Sigmoid colon (tissue), 7 donors: ENCODE results near the gene ADCY1. TPM values are rescaled to one million over a fixed set of nuclear protein-coding genes. Genes with fewer than 3 reads are reported as not detected.

Experiments
- DNase-seq: peaks from one replicate; pipeline ENCODE4 v3.0.0-alpha.2; 2019
- H3K27ac ChIP-seq, 4 donors: fragments of 200-600 bp; sonication (generic); one replicate each; pipeline ENCODE4 v1.5.1; 2016 to 2019; ENCODE audit warnings: mild to moderate bottlenecking in 1 of 4
- H3K27me3 ChIP-seq, 3 donors: fragments of 200-600 bp; sonication (generic); one replicate each; pipeline ENCODE4 v1.5.1; 2019; ENCODE audit warnings: mild to moderate bottlenecking in 1 of 3
- H3K36me3 ChIP-seq, 4 donors: fragments of 200-600 bp; sonication (generic); one replicate each; pipeline ENCODE4 v1.5.1; 2016 to 2019
- H3K4me1 ChIP-seq, 4 donors: fragments of 200-600 bp; sonication (generic); one replicate each; pipeline ENCODE4 v1.5.1; 2017 to 2019
- H3K4me3 ChIP-seq, 4 donors: fragments of 200-600 bp; sonication (generic); one replicate each; pipeline ENCODE4 v1.5.1; 2017 to 2019; ENCODE audit warnings: mild to moderate bottlenecking in 2 of 4, moderate library complexity in 1 of 4
- H3K9me3 ChIP-seq, 4 donors: fragments of 200-600 bp in 3 of 4; sonication (generic) in 3 of 4; one replicate each; pipeline versions ENCODE4 v1.5.1 to v1.6.1; 2013 to 2019
- CTCF ChIP-seq, 4 experiments: fragments of 450-650 bp in 3 of 4; fragments of 200-600 bp in 1 of 4; IDR thresholded peaks; one replicate each; pipeline ENCODE4 v1.5.1; 2016 to 2019; ENCODE audit warnings: antibody characterized with exemption in 4 of 4, mild to moderate bottlenecking in 3 of 4, moderate library complexity in 2 of 4
- EP300 ChIP-seq, 4 donors: sonication (generic); formaldehyde crosslinking; IDR thresholded peaks; one replicate each; pipeline ENCODE4 v1.6.1; 2017; ENCODE audit warnings: antibody characterized with exemption in 4 of 4
- POLR2A ChIP-seq, 2 donors: fragments of 450-650 bp; IDR thresholded peaks; one replicate each; pipeline ENCODE4 v1.6.1; 2016; ENCODE audit warnings: antibody characterized with exemption in 2 of 2, mild to moderate bottlenecking in 2 of 2, moderate library complexity in 2 of 2
- POLR2AphosphoS5 ChIP-seq, 4 donors: sonication (generic); formaldehyde crosslinking; IDR thresholded peaks; one replicate each; pipeline ENCODE4 v1.6.1; 2017; ENCODE audit warnings: antibody characterized with exemption in 4 of 4
- WGBS, 2 donors: extraction: QIAGEN DNeasy Blood & Tissue Kit; methylation state at CpG; one replicate each; pipeline ENCODE4 v1.1.7; 2013; 5-methylcytosine and 5-hydroxymethylcytosine counted together
- intact Hi-C: fragments of 100-400 bp; cut with DNase I; formaldehyde crosslinking; loops from one replicate; pipeline ENCODE4 v1.15.1; 2023
- polyA plus RNA-seq, 3 donors: library from polyadenylated mRNA; stranded (reverse); fragments of 200-250 nt; gene quantifications; one replicate each; pipeline ENCODE4 v1.2.3, GENCODE V29; 2013
- total RNA-seq, 4 donors: library from RNA; depleted of rRNA; stranded (reverse); fragments of >200 nt; gene quantifications; one replicate each; pipeline ENCODE4 v1.1.0, GENCODE V29; 2016
- donor health status: healthy with polysubstance abuse.
- donor health status: Bipolar disorder and iron deficiency.
- donor health status: healthy.

Gene ADCY1
- total and polyA plus RNA-seq, 7 donors = 0.23 to 0.71 (median 0.55) TPM

- DNase-seq = no peak
Measured at GRCh38 chr7:45622058-45622457, 47.9 kb downstream of the ADCY1 start.

GRCh38 chr7:45623157-45623556, 49.0 kb downstream of the ADCY1 start:
- H3K4me3 ChIP-seq = no peak overlapping the region
- H3K27ac ChIP-seq = no peak overlapping the region
- no peak for DNase-seq
- TF ChIP-seq CTCF (IDR thresholded peaks at IDR 0.05) = no peak
- TF ChIP-seq POLR2AphosphoS5 (IDR thresholded peaks at IDR 0.05) = no peak
- no peak for TF ChIP-seq POLR2A (IDR thresholded peaks at IDR 0.05)
- no peak for TF ChIP-seq EP300 (IDR thresholded peaks at IDR 0.05)
- no peaks in the 10 kb centered on the region for H3K4me1 ChIP-seq
- no peaks in the 10 kb centered on the region for H3K27me3 ChIP-seq
- WGBS, 2 donors = 91% methylated on average over 7 of the region's 7 CpGs
- peaks cover 0 to 5% (median 2%) of the 10 kb centered on the region in 4 donors for H3K9me3 ChIP-seq
- H3K36me3 ChIP-seq = no peaks in the 10 kb centered on the region
- intact Hi-C loops = no loop called here

More at GRCh38 chr7:45622058-45622457, 47.9 kb downstream of the ADCY1 start:
- Histone ChIP-seq H3K9me3 (peaks cover under 1 to 6% (median 4%) of the 10 kb centered on the region in 4 donors), H3K27ac (no peak overlapping the region), H3K27me3 (no peaks in the 10 kb centered on the region), H3K4me1 (no peaks in the 10 kb centered on the region), H3K36me3 (no peaks in the 10 kb centered on the region), H3K4me3 (no peak overlapping the region)
- 86 to 92% methylated on average over 9 of the region's 9 CpGs for WGBS, 2 donors
- intact Hi-C loops = no loop called here
- TF ChIP-seq CTCF (IDR thresholded peaks at IDR 0.05) (no peak), POLR2AphosphoS5 (IDR thresholded peaks at IDR 0.05) (no peak), POLR2A (IDR thresholded peaks at IDR 0.05) (no peak), EP300 (IDR thresholded peaks at IDR 0.05) (no peak)

- intact Hi-C loops = no loop called here
- no peak for DNase-seq
- peaks cover 0 to 5% (median 2%) of the 10 kb centered on the region in 4 donors for H3K9me3 ChIP-seq
- no peak overlapping the region for H3K4me3 ChIP-seq
- H3K4me1 ChIP-seq = no peaks in the 10 kb centered on the region
- no peak overlapping the region for H3K27ac ChIP-seq
- no peaks in the 10 kb centered on the region for H3K36me3 ChIP-seq
- H3K27me3 ChIP-seq = no peaks in the 10 kb centered on the region
- no peak for TF ChIP-seq POLR2A (IDR thresholded peaks at IDR 0.05)
- TF ChIP-seq CTCF (IDR thresholded peaks at IDR 0.05) = no peak
- no peak for TF ChIP-seq POLR2AphosphoS5 (IDR thresholded peaks at IDR 0.05)
- no peak for TF ChIP-seq EP300 (IDR thresholded peaks at IDR 0.05)
- WGBS, 2 donors = 56 to 66% methylated on average over 9 of the region's 9 CpGs
Measured at GRCh38 chr7:45623740-45624391, 49.7 kb downstream of the ADCY1 start.

GRCh38 chr7:45624392-45624760, 50.2 kb downstream of the ADCY1 start:
- H3K9me3 ChIP-seq = peaks cover 0 to 5% (median 2%) of the 10 kb centered on the region in 4 donors
- H3K4me3 ChIP-seq = no peak overlapping the region
- TF ChIP-seq POLR2A (IDR thresholded peaks at IDR 0.05) (no peak), EP300 (IDR thresholded peaks at IDR 0.05) (no peak), CTCF (IDR thresholded peaks at IDR 0.05) (no peak), POLR2AphosphoS5 (IDR thresholded peaks at IDR 0.05) (no peak)
- DNase-seq = no peak
- H3K27ac ChIP-seq = no peak overlapping the region
- H3K4me1 ChIP-seq = no peaks in the 10 kb centered on the region
- intact Hi-C loops = no loop called here
- no peaks in the 10 kb centered on the region for H3K36me3 ChIP-seq
- H3K27me3 ChIP-seq = no peaks in the 10 kb centered on the region

GRCh38 chr7:45625067-45625466, 50.9 kb downstream of the ADCY1 start:
- Histone ChIP-seq H3K27me3 (no peaks in the 10 kb centered on the region), H3K4me3 (no peak overlapping the region), H3K4me1 (no peaks in the 10 kb centered on the region), H3K36me3 (no peaks in the 10 kb centered on the region), H3K27ac (no peak overlapping the region), H3K9me3 (peaks cover 0 to 3% (median 1%) of the 10 kb centered on the region in 4 donors)
- DNase-seq = no peak
- WGBS, 2 donors = 88 to 90% methylated on average over 7 of the region's 7 CpGs
- intact Hi-C loops = no loop called here
- TF ChIP-seq POLR2AphosphoS5 (IDR thresholded peaks at IDR 0.05) (no peak), POLR2A (IDR thresholded peaks at IDR 0.05) (no peak), EP300 (IDR thresholded peaks at IDR 0.05) (no peak), CTCF (IDR thresholded peaks at IDR 0.05) (no peak)
